DMS153 treated with DMSO at 0.1 percent for 48 hours (cell line): ENCODE results near the gene PSMD13.

Source experiments
- DNase-seq: peaks from one replicate; lab custom pipeline; 2025; ENCODE audit not compliant: unreplicated experiment; lab: John Stamatoyannopoulos, UW

Gene PSMD13

DNA sequence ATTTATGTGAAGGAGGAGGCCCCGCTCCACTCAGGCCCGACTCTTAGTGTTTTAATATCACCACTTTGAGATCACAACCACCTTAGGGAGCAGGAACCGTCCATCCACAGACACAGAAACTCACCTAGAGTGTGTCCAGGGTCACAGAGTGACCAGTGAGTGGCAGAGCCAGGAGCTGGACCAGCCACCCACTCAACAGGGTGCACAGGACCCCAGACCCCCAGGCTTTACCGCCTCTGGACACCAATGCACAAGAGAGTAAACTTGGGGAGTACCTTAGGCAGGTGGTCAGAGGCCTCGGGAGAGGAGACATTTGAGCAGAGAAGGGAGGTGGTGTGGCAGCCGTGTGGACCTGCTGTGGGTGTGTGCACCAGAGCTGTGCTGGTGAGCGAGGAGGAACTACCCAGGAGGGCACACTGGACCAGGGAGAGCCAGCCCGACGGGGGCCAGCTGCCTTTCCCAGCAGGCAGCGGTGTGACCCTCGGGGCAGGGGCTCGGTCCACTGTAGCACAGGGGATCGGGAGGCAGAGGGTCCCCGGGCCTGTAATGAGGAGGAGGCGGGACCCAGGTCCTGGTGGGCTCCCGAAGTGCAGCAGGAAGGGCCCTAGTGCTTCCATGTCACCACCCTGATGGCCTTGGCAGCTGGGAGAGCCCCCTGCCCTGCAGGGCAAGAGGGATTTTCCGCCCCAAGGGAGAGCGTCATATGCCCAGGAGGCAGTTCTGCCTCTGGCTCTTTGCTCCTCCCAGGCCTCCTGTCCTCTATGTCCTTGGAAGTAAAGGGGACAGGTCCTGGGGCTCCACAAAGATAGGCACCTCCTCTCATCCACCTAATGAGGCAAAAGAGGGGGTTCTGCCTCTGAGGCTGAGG is 33.9 kb downstream of the PSMD13 start:
- no peak for DNase-seq

DNA sequence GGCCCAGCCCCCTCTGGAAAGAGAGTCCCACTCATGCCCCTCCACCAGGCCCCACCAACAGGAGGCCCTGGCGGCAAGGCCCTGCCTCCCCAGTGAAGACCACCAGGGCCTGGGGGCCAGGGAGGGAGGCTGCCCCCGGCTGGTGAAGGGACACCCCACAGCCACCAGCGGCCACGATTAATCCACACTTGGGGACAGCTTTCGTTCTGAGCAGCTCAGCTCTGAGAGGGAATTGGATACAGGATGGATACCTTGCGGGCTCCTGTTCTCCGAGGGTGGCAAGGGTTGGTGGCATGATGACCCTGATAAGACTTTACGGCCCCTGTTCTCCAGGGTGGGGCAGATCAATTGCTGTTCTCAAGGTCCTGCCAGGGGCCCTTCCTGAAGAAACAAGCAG is 34.5 kb downstream of the PSMD13 start:
- no peak for DNase-seq

DNA sequence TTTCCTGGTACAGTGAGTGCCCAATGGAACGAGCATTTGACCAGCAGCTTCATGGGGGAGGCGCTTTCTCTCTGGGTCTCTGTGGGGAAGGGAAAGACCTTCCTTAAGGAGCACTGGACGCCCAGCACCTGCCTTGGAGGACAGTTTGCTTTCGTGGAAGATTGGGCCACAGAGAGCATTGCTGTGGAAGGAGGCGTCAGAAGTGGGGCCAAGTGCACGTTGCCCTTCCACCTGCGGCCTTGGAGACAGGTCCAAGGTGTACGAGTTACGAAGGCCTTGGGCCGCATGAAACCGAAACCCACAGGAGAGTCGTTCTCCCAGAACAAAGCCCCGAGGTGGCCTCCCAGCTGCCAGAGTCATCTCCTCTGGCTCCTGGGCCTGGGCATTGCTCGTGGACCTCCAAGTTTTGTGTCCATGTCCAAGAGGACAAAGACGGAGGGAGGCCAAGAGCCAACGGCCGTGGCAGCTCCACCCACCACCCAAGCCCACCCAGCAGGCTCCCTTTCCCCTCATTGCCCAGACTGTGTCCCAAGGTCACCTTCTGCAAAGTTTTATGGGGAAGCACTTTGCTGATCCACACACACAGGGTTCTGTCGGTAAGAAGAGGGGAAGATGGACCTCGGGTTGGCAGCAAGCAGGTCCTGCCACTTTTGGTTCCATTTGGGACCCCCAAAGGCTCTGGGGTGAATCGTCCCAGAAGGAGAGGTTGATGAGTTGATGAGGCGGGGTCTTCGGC is 35.6 kb downstream of the PSMD13 start:
- DNase-seq: no peak

DNA sequence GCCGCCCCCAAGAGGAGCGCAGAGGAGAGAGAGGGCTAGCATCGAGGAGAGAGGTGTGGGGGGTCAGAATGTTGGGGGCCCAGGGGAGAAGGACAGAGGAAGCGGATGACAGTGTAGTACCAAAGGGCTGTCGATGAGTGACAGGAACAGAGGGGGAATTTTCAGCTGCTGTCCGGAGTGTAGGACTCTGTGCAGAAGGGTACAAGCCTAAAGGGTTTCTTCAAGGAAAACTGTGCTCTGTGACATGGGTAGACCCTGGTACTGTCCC is 36.1 kb downstream of the PSMD13 start:
- no peak for DNase-seq

DNA sequence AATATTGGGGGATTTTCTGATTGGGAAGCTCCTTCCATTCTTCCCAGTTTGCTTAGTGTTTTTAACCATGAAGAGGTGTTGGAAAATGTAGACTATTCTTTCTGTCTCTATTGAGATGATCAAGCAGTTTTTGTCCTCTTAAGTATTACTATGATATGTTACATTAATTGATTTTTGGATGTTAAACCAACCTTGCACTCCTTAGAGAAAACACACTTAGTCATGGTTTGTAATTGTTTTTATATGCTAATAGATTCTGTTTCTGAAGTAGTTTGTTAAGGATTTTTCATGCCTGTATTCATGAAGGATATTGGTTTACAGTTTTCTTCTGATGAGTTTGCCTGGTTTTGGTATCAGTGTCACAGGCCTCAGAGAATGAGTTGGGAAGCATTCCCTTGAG is 39.4 kb downstream of the PSMD13 start:
- DNase-seq: no peak

DNA sequence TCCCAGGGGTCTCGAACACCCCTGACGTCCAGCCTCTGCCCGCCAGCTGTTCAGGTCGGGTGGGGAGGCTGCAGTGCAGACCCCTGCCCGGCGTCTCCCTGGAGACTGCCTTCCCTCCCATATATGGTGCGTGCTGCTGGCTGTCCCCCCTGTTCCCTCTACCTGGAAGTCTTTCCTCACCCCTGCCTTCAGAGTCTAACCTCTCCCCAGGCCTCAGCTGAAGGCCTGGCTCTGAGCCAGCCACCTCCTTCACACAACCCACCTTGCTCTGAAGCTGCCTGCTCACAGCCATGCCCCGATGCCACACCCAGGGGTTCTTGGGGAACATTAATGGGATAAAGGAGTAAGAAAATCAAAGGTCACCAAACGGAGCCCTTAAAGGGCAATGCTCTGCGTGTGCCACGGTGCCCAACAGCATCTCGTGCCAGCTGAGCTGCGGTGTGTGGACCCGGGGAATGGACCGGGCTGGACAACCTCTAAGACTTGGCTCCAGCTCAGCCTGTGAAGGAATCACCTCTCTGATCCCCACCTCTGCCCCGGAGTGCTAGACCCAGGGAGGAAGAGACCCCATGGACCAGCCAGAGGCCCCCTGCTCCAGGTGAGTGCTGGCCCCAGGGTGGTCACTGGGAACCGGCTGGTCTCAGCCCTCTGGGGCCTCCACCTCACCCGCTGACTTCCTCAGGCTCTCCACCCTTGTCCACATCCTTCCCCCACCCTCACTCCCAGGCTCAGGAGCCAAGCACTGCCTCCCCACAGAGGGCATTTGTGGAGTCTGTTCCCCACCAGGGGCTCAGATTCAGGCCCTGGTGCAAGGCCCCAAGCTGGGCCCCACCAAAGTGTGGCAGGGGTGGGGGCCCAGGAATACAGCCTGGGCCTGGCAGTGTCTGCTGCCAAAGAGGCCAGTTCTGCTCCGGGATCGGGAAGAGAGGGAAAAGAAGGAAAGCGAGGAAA is 41.5 kb downstream of the PSMD13 start, which contains the start of gene NLRP6:
Gene NLRP6 (plus strand): TSS at position 407 of the 951 bp plus-strand sequence. CDS start 163 bp downstream, at position 570.
- no peak for DNase-seq

DNA sequence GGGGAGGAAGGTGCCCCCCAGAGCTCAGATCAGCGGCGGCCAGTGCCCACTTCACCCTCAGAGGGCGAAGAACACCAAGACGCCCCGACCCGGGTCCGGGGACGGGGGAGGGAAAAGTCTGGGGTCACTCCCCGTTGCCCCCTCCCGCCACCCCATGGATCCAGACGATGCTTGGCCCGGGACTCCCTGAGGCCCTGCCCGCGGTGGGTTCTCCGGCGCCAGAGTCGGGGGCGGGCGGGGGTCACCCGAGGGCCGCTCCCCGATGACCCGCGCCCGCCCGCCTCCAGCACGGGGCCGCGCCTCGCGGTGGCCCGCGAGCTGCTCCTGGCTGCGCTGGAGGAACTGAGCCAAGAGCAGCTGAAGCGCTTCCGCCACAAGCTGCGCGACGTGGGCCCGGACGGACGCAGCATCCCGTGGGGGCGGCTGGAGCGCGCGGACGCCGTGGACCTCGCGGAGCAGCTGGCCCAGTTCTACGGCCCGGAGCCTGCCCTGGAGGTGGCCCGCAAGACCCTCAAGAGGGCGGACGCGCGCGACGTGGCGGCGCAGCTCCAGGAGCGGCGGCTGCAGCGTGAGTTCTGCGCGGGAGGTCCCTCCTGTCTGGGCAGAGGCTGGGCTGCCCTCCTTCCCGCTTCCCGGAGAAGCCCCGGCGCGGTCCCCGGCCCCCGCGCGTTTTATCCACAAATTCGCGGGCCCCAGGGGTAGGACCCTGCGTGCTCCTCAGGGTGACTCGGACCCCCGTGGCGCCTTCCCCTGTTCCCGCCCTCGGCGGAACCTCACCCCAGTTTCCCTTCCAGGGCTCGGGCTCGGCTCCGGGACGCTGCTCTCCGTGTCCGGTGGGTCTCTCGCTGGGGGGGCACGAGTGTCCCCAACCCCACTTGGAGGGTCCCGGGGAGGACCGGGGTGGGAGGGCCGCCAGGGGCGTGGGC is 42.5 kb downstream of the PSMD13 start:
- no peak for DNase-seq

DNA sequence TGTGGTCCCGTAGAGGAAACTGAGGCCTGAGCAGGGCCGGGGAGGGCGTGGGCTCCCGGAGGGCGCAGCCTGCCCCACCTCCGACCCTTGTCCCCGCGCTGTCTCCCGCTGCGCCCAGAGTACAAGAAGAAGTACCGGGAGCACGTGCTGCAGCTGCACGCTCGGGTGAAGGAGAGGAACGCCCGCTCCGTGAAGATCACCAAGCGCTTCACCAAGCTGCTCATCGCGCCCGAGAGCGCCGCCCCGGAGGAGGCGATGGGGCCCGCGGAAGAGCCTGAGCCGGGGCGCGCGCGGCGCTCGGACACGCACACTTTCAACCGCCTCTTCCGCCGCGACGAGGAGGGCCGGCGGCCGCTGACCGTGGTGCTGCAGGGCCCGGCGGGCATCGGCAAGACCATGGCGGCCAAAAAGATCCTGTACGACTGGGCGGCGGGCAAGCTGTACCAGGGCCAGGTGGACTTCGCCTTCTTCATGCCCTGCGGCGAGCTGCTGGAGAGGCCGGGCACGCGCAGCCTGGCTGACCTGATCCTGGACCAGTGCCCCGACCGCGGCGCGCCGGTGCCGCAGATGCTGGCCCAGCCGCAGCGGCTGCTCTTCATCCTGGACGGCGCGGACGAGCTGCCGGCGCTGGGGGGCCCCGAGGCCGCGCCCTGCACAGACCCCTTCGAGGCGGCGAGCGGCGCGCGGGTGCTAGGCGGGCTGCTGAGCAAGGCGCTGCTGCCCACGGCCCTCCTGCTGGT is 43.4 kb downstream of the PSMD13 start:
- DNase-seq: no peak

DNA sequence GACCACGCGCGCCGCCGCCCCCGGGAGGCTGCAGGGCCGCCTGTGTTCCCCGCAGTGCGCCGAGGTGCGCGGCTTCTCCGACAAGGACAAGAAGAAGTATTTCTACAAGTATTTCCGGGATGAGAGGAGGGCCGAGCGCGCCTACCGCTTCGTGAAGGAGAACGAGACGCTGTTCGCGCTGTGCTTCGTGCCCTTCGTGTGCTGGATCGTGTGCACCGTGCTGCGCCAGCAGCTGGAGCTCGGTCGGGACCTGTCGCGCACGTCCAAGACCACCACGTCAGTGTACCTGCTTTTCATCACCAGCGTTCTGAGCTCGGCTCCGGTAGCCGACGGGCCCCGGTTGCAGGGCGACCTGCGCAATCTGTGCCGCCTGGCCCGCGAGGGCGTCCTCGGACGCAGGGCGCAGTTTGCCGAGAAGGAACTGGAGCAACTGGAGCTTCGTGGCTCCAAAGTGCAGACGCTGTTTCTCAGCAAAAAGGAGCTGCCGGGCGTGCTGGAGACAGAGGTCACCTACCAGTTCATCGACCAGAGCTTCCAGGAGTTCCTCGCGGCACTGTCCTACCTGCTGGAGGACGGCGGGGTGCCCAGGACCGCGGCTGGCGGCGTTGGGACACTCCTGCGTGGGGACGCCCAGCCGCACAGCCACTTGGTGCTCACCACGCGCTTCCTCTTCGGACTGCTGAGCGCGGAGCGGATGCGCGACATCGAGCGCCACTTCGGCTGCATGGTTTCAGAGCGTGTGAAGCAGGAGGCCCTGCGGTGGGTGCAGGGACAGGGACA is 44.1 kb downstream of the PSMD13 start:
- DNase-seq: no peak

DNA sequence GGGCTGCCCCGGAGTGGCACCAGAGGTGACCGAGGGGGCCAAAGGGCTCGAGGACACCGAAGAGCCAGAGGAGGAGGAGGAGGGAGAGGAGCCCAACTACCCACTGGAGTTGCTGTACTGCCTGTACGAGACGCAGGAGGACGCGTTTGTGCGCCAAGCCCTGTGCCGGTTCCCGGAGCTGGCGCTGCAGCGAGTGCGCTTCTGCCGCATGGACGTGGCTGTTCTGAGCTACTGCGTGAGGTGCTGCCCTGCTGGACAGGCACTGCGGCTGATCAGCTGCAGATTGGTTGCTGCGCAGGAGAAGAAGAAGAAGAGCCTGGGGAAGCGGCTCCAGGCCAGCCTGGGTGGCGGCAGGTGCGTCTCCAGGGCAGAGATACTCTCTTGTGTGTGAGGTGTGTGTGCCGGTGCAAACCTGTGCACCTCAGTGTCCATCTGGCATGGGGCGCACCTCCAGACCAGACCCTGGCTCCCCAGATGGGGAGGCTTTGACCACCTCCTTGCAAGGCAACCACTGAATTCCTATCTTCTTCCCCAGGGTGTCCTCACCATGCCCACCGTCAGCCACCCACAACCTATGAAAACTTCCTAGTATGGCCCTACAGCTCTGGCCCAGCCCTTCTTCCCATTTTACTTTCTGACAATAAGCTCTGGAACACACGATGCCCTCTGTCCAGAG is 44.8 kb downstream of the PSMD13 start:
- DNase-seq: no peak

DNA sequence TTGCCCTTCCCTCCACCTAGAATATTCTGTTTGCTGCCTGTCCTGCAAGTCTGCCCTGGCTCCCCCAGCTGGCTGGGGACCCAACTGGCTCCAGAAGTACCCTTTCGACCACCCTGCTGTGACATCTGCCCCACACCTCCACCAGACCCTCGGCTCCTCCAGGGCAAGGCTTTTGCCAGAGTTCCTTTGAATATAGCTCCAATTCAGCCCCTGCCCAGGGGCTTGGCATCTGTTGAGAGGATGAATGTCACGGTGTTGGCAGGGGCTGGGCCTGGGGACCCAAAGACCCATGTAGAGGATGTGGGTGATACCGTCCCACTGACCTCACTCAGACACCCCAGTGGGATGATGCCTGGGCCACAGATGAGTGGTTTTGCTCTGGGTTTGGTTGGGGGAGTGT is 45.4 kb downstream of the PSMD13 start:
- no peak for DNase-seq

DNA sequence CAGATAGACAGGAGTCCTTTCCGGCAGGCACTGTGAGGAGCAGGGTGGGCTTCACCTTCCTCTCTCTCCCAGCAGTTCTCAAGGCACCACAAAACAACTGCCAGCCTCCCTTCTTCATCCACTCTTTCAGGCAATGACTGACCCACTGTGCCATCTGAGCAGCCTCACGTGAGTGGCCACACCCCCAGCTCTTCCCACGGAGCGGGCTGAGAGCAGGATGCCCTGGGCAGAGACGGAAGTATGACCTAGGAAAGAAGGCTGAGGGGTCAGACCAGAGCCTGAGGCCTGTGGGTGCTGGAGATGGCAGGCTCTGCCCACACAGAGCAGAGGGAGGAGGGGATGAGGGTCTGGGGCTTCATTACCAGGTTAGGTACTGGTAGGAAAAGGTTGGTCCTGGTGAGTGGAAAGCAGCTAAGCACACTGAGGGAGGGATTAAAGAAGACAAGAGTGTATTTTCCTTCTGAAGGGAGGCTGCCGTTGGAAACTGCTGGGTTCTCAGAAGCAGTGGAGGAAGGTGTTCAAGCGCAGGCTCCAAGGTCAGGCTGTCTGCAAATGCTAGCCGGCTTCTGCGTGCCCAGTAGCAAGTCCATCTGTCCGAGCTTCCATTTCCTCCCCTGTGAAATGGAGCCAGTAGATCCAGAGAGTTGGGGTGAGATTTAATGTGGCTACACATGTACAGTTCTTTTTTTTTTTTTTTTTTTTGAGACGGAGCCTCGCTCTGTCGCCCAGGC is 46.0 kb downstream of the PSMD13 start:
- no peak for DNase-seq

DNA sequence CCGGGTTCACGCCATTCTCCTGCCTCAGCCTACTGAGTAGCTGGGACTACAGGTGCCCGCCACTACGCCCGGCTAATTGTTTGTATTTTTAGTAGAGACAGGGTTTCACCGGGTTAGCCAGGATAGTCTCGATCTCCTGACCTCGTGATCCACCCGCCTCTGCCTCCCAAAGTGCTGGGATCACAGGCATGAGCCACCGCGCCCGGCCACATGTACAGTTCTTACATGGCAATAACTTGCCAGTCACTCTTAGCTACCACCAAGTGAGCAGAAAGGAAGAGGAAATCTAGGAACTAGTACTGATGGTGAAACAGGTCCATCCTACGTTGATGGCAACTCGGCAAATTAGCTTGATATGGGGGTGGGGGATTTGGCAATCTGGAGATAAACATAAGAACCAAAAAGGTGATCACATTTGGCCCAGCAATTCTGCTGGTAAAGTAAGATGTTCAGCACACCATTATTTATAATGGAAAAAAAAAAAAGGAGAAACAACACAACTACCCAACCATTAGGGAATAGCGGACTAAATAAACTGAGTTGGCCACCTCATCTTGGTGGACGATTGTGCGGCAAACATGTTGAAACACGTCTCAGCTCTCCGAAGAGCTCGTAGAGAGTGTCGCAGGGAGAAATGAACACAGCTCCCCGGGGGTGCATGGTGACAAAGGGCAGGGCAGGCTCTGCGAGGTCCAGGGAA is 46.8 kb downstream of the PSMD13 start:
- DNase-seq: no peak

DNA sequence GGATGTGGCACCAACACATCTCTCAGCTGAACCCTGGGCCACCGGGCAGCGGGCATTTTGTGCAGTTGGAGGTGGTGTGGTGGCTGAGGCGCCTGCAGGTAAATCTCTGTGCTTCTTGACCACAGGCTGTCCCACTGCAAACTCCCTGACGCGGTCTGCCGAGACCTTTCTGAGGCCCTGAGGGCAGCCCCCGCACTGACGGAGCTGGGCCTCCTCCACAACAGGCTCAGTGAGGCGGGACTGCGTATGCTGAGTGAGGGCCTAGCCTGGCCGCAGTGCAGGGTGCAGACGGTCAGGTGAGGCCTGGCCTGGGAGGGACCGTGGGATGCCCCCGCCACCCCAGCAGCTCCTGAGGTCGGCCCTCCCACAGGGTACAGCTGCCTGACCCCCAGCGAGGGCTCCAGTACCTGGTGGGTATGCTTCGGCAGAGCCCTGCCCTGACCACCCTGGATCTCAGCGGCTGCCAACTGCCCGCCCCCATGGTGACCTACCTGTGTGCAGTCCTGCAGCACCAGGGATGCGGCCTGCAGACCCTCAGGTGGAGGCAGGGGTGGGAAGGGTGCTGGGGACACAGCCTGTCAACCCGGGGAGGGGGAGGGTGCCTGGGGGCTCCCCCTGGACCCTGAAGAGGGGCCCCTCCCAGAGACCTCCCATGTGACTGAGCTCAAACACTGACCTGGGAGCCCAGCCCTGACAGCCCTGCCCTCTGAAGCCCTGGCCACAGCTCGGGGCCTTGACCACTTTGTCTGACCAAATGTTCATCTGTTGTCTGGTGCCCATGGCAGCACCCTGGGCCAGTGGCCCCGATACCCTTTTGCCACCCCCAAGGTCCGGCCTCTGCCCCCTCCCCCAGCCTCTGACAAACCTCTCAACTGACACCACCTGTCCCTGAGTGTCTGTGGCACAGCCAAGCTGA is 47.6 kb downstream of the PSMD13 start:
- no peak for DNase-seq

DNA sequence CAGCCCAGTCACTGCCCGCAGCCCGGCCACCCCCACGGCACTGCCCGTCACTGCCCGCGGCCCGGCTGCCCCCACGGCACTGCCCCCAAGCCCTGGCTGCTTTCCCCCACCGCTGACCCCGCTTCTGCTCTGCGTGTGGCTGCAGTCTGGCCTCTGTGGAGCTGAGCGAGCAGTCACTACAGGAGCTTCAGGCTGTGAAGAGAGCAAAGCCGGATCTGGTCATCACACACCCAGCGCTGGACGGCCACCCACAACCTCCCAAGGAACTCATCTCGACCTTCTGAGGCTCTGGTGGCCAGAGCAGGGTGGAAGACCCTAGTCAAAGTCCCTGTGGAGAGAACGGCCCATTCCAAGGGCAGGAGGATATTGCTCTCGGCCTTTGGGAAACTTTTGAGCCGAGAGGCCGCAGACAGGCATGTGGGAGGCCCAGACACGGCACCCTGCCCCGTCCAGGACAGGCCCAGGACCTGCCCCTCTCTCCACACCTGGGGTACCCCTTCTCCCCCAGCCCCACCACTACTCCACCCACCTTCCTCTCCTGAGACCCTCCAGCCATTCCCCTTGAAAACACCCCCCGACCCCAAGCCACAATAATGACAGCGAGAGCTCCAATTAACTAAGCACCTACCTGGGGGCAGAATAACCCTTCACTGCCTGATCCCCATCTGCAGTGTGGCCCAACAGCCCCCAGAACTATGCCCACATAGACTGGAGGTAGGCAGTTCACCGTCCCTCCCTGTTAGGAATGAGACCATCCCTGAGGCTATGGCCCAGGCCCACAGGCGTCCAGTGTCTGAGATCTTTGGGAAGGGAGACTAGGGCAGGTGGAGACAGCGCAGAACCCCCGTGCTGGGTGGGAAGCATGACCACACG is 48.5 kb downstream of the PSMD13 start:
- no peak for DNase-seq
